Testis (tissue), 3 donors: ENCODE data around the gene SERAC1. TPM values are rescaled to one million over a fixed set of nuclear protein-coding genes. Genes with fewer than 3 reads are reported as not detected.

Experiments used
- DNase-seq: peaks from one replicate; pipeline ENCODE4 v3.0.0-alpha.2; 2019
- H3K27ac ChIP-seq, 2 donors: fragments of 200-600 bp; sonication (generic); one replicate each; pipeline ENCODE4 v1.5.1; 2019
- H3K27me3 ChIP-seq: fragments of 200-600 bp; sonication (generic); one replicate; pipeline ENCODE4 v1.5.1; 2019
- H3K36me3 ChIP-seq: fragments of 200-600 bp; sonication (generic); one replicate; pipeline ENCODE4 v1.5.1; 2017; ENCODE audit warnings: low read depth; ENCODE audit errors: missing control alignments
- H3K4me1 ChIP-seq: fragments of 200-600 bp; sonication (generic); one replicate; pipeline ENCODE4 v1.5.1; 2019
- H3K4me3 ChIP-seq, 2 donors: fragments of 200-600 bp; sonication (generic); one replicate each; pipeline ENCODE4 v1.5.1; 2017 to 2019
- H3K9me3 ChIP-seq: fragments of 200-600 bp; sonication (generic); one replicate; pipeline ENCODE4 v1.5.1; 2017
- CTCF ChIP-seq, 3 experiments: fragments of 450-650 bp in 2 of 3; fragments of 200-600 bp in 1 of 3; sonication (generic) in 1 of 3; IDR thresholded peaks; one replicate each; pipeline ENCODE4 v1.5.1; 2016 to 2019; ENCODE audit warnings: antibody characterized with exemption in 3 of 3, mild to moderate bottlenecking in 2 of 3, moderate library complexity in 1 of 3
- POLR2A ChIP-seq: fragments of 450-650 bp; IDR thresholded peaks from one replicate; pipeline ENCODE4 v1.6.1; 2017; ENCODE audit warnings: antibody characterized with exemption, mild to moderate bottlenecking, moderate library complexity
- WGBS, 2 donors: methylation state at CpG; one replicate each; pipeline ENCODE4 v1.1.5; 2018; 5-methylcytosine and 5-hydroxymethylcytosine counted together
- intact Hi-C: fragments of 100-400 bp; cut with DNase I; formaldehyde crosslinking; loops from one replicate; pipeline ENCODE4 v1.15.1; 2023; ENCODE audit warnings: low total_unique reads
- polyA plus RNA-seq: library from polyadenylated mRNA; stranded (reverse); fragments of 350-450 nt; fragmentation: Illumina TruSeq; extraction: RNeasy Lipid Tissue Mini Kit (QIAGEN cat#74804); gene quantifications from one replicate; pipeline ENCODE4 v1.2.3, GENCODE V29; 2014; ENCODE audit warnings: low read depth, low replicate concordance; ENCODE audit not compliant: insufficient read depth
- total RNA-seq, 2 donors: library from RNA; depleted of rRNA; stranded (reverse); fragments of >200 nt; gene quantifications; one replicate each; pipeline ENCODE4 v1.2.3, GENCODE V29; 2016

SERAC1 gene
- total and polyA plus RNA-seq, 3 donors from 2014 or later: 9.8 to 20.2 (median 15.2) TPM

- Histone ChIP-seq H3K27ac (no peak overlapping the region), H3K27me3 (no peaks in the 10 kb centered on the region), H3K4me3 (no peak overlapping the region), H3K9me3 (no peaks in the 10 kb centered on the region), H3K36me3 (no peaks in the 10 kb centered on the region), H3K4me1 (no peaks in the 10 kb centered on the region)
- intact Hi-C loops: no loop called here
- 89 to 91% methylated on average over 17 to 34 of the region's 34 CpGs for WGBS, 2 donors
- no peak for DNase-seq
- TF ChIP-seq CTCF (IDR thresholded peaks at IDR 0.05): no peak
- TF ChIP-seq POLR2A: no peak
These were observed 96.7 kb downstream of the SERAC1 start for GRCh38 chr6:158071121-158072082.

GRCh38 chr6:158070513-158070912, 97.5 kb downstream of the SERAC1 start:
- Histone ChIP-seq H3K4me1 (no peaks in the 10 kb centered on the region), H3K27ac (no peak overlapping the region), H3K4me3 (no peak overlapping the region), H3K36me3 (no peaks in the 10 kb centered on the region), H3K9me3 (no peaks in the 10 kb centered on the region), H3K27me3 (no peaks in the 10 kb centered on the region)
- intact Hi-C loops: no loop called here
- TF ChIP-seq CTCF (IDR thresholded peaks at IDR 0.05) (no peak), POLR2A (no peak)
- DNase-seq: no peak
- 92 to 93% methylated on average over 10 of the region's 10 CpGs for WGBS, 2 donors

GRCh38 chr6:158069800-158070195, 98.3 kb downstream of the SERAC1 start:
- 71 to 79% methylated on average over 6 of the region's 6 CpGs for WGBS, 2 donors
- no peak overlapping the region for H3K4me3 ChIP-seq
- no peak overlapping the region for H3K27ac ChIP-seq
- H3K9me3 ChIP-seq: no peaks in the 10 kb centered on the region
- TF ChIP-seq CTCF (IDR thresholded peaks at IDR 0.05): no peak
- no peak for TF ChIP-seq POLR2A
- DNase-seq: no peak
- no peaks in the 10 kb centered on the region for H3K36me3 ChIP-seq
- H3K27me3 ChIP-seq: no peaks in the 10 kb centered on the region
- intact Hi-C loops: loop anchor here (10.0 kb wide), 1 partner anchor 85 kb away; the partner anchor contains the start of gene SYNJ2
- no peaks in the 10 kb centered on the region for H3K4me1 ChIP-seq

- intact Hi-C loops: loop anchor here (10.0 kb wide), 1 partner anchor 84 kb away; the partner anchor contains the start of gene SYNJ2
- WGBS, 2 donors: 70 to 79% methylated on average over 13 to 14 of the region's 14 CpGs
- no peak for DNase-seq
- no peak for TF ChIP-seq POLR2A
- no peak for TF ChIP-seq CTCF (IDR thresholded peaks at IDR 0.05)
- H3K36me3 ChIP-seq: no peaks in the 10 kb centered on the region
- no peaks in the 10 kb centered on the region for H3K9me3 ChIP-seq
- H3K27ac ChIP-seq: no peak overlapping the region
- H3K4me3 ChIP-seq: no peak overlapping the region
- no peaks in the 10 kb centered on the region for H3K27me3 ChIP-seq
- H3K4me1 ChIP-seq: no peaks in the 10 kb centered on the region
These were observed 98.9 kb downstream of the SERAC1 start for GRCh38 chr6:158068893-158069799.
